ENCODE results near the gene AFMID. TPM values are rescaled to one million over a fixed set of nuclear protein-coding genes. Genes with fewer than 3 reads are reported as not detected.

Gene AFMID
- total RNA-seq, 1 experiment from 2014 or later = 104 TPM

DNA sequence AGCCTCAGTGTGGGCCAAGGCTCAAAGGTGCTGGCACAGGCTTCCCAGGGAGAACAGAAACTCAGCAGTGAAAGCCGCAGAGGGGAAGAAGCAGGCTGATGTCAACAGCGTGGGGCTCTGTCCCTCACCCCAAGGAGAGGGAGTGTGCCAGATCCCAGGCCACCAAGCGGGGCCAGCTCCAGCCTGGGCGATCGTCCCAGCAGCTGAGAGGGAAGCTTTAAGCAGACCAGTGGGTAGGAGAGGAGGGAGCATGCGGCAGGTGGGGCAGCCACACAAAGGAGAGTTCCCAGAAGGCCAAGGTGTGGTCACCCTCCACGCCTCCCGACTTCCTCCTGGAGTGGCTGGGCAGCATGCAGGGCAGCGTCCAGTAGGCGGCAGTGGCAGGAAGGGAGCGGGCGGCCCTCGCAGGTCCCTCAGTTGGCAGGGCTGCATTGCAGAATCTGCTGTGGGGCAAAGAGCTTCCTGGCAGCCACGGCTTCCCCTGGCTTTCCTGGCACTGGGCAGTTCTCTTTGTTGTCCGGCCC lies 12.8 kb upstream of the AFMID start:
- H3K27ac ChIP-seq (ENCODE audit: low read length) = no peak overlapping the region
- DNase-seq = no peak
- peaks cover 10% of the 10 kb centered on the region for H4K20me1 ChIP-seq (ENCODE audit: insufficient read depth, low read depth, low read length)
- H3K9ac ChIP-seq (ENCODE audit: low read length) = no peak overlapping the region
- H3K4me2 ChIP-seq (ENCODE audit: low read depth, low read length, poor library complexity, severe bottlenecking) = no peak overlapping the region
- H3K9me2 ChIP-seq (replicated peaks; ENCODE audit: insufficient read depth, low read length) = no peaks in the 10 kb centered on the region
- no peaks in the 10 kb centered on the region; the same call in 1 of the 2 replicates for H3K27me3 ChIP-seq (ENCODE audit: low read length)
- no peak overlapping the region for H3K4me3 ChIP-seq (ENCODE audit: low read length)
- no peak overlapping the region for H2AFZ ChIP-seq (ENCODE audit: low read length)
- no peaks in the 10 kb centered on the region for H3K9me3 ChIP-seq (ENCODE audit: low read length)
- peaks cover 39% of the 10 kb centered on the region for H3K4me1 ChIP-seq (ENCODE audit: low read length)
- H3K36me3 ChIP-seq (ENCODE audit: insufficient read depth, low read length) = no peaks in the 10 kb centered on the region; the same call in 1 of the 2 replicates
- no peaks in the 10 kb centered on the region for H3K79me2 ChIP-seq (ENCODE audit: low read length)

GRCh38 chr17:78174870-78175642 lies 12.1 kb upstream of the AFMID start:
- Histone ChIP-seq H2AFZ (ENCODE audit: low read length) (no peak overlapping the region), H3K4me2 (ENCODE audit: low read depth, low read length, poor library complexity, severe bottlenecking) (no peak overlapping the region), H3K36me3 (ENCODE audit: insufficient read depth, low read length) (no peaks in the 10 kb centered on the region; the same call in 1 of the 2 replicates), H3K9me3 (ENCODE audit: low read length) (no peaks in the 10 kb centered on the region), H3K27ac (ENCODE audit: low read length) (no peak overlapping the region), H3K9me2 (replicated peaks; ENCODE audit: insufficient read depth, low read length) (no peaks in the 10 kb centered on the region), H3K4me3 (ENCODE audit: low read length) (no peak overlapping the region), H4K20me1 (ENCODE audit: insufficient read depth, low read depth, low read length) (peaks cover 4% of the 10 kb centered on the region), H3K9ac (ENCODE audit: low read length) (no peak overlapping the region), H3K79me2 (ENCODE audit: low read length) (no peaks in the 10 kb centered on the region), H3K27me3 (ENCODE audit: low read length) (no peaks in the 10 kb centered on the region), H3K4me1 (ENCODE audit: low read length) (peaks cover 34% of the 10 kb centered on the region)
- DNase-seq = no peak

GRCh38 chr17:78175643-78175981 lies 11.6 kb upstream of the AFMID start:
- peaks cover 3% of the 10 kb centered on the region for H4K20me1 ChIP-seq (ENCODE audit: insufficient read depth, low read depth, low read length)
- peaks cover 34% of the 10 kb centered on the region for H3K4me1 ChIP-seq (ENCODE audit: low read length)
- no peaks in the 10 kb centered on the region for H3K9me2 ChIP-seq (replicated peaks; ENCODE audit: insufficient read depth, low read length)
- no peaks in the 10 kb centered on the region for H3K79me2 ChIP-seq (ENCODE audit: low read length)
- no peak overlapping the region for H3K4me2 ChIP-seq (ENCODE audit: low read depth, low read length, poor library complexity, severe bottlenecking)
- no peak overlapping the region for H3K9ac ChIP-seq (ENCODE audit: low read length)
- no peak overlapping the region for H3K4me3 ChIP-seq (ENCODE audit: low read length)
- H3K9me3 ChIP-seq (ENCODE audit: low read length) = no peaks in the 10 kb centered on the region
- no peak for DNase-seq
- H3K36me3 ChIP-seq (ENCODE audit: insufficient read depth, low read length) = no peaks in the 10 kb centered on the region; the same call in 1 of the 2 replicates
- H3K27ac ChIP-seq (ENCODE audit: low read length) = no peak overlapping the region
- H2AFZ ChIP-seq (ENCODE audit: low read length) = no peak overlapping the region
- H3K27me3 ChIP-seq (ENCODE audit: low read length) = no peaks in the 10 kb centered on the region

DNA sequence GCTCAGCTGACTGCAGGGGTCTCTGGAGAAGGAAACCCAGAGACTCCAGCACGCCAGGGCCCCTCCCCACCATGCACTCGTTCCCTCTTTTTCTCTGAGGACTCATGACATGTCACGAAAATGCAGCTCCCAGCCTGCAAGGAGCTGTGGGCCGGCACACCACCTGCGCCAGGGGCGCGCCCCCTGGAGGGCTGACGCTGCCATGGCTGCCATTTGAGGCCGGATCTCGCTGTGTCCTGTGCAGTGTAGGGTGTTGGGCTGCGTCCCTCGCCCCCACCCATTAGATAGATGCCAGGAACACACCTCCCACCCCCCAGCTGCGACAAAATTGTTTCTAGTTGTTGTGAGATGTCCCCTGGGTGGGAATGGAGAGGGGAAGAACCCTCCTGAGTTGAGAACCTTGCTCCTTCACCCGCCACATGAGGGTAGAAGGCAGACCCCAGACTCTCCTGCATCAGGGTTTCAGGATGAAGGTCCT lies 10.6 kb upstream of the AFMID start:
- no peaks in the 10 kb centered on the region; the same call in 1 of the 2 replicates for H3K36me3 ChIP-seq (ENCODE audit: insufficient read depth, low read length)
- H3K4me1 ChIP-seq (ENCODE audit: low read length) = peaks cover 34% of the 10 kb centered on the region
- no peaks in the 10 kb centered on the region for H3K79me2 ChIP-seq (ENCODE audit: low read length)
- no peaks in the 10 kb centered on the region for H3K9me3 ChIP-seq (ENCODE audit: low read length)
- H3K4me2 ChIP-seq (ENCODE audit: low read depth, low read length, poor library complexity, severe bottlenecking) = no peak overlapping the region
- H3K27ac ChIP-seq (ENCODE audit: low read length) = no peak overlapping the region
- no peaks in the 10 kb centered on the region for H3K9me2 ChIP-seq (replicated peaks; ENCODE audit: insufficient read depth, low read length)
- no peaks in the 10 kb centered on the region for H3K27me3 ChIP-seq (ENCODE audit: low read length)
- H3K9ac ChIP-seq (ENCODE audit: low read length) = no peak overlapping the region
- peaks cover 3% of the 10 kb centered on the region; the same call in 1 of the 2 replicates for H4K20me1 ChIP-seq (ENCODE audit: insufficient read depth, low read depth, low read length)
- no peak overlapping the region for H3K4me3 ChIP-seq (ENCODE audit: low read length)
- H2AFZ ChIP-seq (ENCODE audit: low read length) = no peak overlapping the region
- peak; percentile 91 for DNase-seq

DNA sequence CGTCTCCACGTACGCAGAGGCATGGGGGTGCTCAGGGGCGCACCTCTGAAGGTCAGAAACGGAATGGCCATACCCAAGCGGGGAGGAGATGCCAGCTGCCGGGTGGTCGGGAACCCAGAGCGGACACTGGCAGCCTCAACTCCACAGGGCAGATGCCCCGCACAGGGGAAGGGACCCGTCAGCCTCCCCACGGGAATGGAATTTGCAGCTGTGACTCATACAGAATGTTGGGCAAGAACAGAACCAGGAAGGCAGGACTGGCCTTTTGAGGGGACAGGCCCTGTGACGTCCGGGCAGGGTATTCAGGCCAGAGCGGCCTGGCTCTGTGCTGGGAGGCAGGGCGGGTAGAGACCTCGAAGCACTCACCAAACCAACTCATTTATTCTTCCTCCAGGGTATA lies 7.8 kb upstream of the AFMID start:
- Histone ChIP-seq H3K9ac (ENCODE audit: low read length) (no peak overlapping the region), H3K4me1 (ENCODE audit: low read length) (peaks cover 8% of the 10 kb centered on the region), H3K4me2 (ENCODE audit: low read depth, low read length, poor library complexity, severe bottlenecking) (no peak overlapping the region), H3K9me2 (replicated peaks; ENCODE audit: insufficient read depth, low read length) (no peaks in the 10 kb centered on the region), H3K27ac (ENCODE audit: low read length) (no peak overlapping the region), H2AFZ (ENCODE audit: low read length) (no peak overlapping the region), H4K20me1 (ENCODE audit: insufficient read depth, low read depth, low read length) (peaks cover 3% of the 10 kb centered on the region; the same call in 1 of the 2 replicates), H3K9me3 (ENCODE audit: low read length) (no peaks in the 10 kb centered on the region), H3K79me2 (ENCODE audit: low read length) (no peaks in the 10 kb centered on the region), H3K27me3 (ENCODE audit: low read length) (no peaks in the 10 kb centered on the region), H3K36me3 (ENCODE audit: insufficient read depth, low read length) (no peaks in the 10 kb centered on the region; the same call in 1 of the 2 replicates), H3K4me3 (ENCODE audit: low read length) (no peak overlapping the region)
- no peak for DNase-seq

DNA sequence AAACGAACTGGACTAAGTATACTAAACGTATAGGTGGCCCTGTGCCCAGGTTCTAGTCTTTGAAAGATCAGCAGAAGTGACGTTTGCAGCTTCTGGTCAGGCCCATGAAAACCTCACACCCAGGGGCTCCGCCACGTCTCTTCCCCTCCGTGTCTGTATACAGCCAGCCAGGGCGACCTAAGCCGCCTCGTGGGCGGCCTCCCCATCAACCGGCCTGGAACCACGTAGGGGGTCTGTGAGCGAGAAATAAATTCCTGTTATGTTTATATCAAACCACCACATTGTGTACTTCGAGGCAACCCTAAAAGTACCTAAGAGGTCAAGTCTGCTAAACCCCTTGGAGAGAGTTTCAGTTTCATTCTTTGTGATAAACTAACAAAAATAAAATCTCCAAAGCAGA lies 7.1 kb upstream of the AFMID start:
- Histone ChIP-seq H3K4me1 (ENCODE audit: low read length) (peaks cover 7% of the 10 kb centered on the region), H2AFZ (ENCODE audit: low read length) (no peak overlapping the region), H3K9ac (ENCODE audit: low read length) (no peak overlapping the region), H3K27ac (ENCODE audit: low read length) (no peak overlapping the region), H3K4me3 (ENCODE audit: low read length) (no peak overlapping the region), H3K4me2 (ENCODE audit: low read depth, low read length, poor library complexity, severe bottlenecking) (no peak overlapping the region), H3K9me3 (ENCODE audit: low read length) (no peaks in the 10 kb centered on the region), H3K79me2 (ENCODE audit: low read length) (no peaks in the 10 kb centered on the region), H3K9me2 (replicated peaks; ENCODE audit: insufficient read depth, low read length) (no peaks in the 10 kb centered on the region), H3K27me3 (ENCODE audit: low read length) (no peaks in the 10 kb centered on the region), H3K36me3 (ENCODE audit: insufficient read depth, low read length) (no peaks in the 10 kb centered on the region; the same call in 1 of the 2 replicates), H4K20me1 (ENCODE audit: insufficient read depth, low read depth, low read length) (peaks cover 3% of the 10 kb centered on the region; the same call in 1 of the 2 replicates)
- DNase-seq = no peak

GRCh38 chr17:78180508-78180907 lies 6.7 kb upstream of the AFMID start:
- H3K9me2 ChIP-seq (replicated peaks; ENCODE audit: insufficient read depth, low read length) = no peaks in the 10 kb centered on the region
- H3K9me3 ChIP-seq (ENCODE audit: low read length) = no peaks in the 10 kb centered on the region
- no peak overlapping the region for H2AFZ ChIP-seq (ENCODE audit: low read length)
- no peak overlapping the region for H3K4me3 ChIP-seq (ENCODE audit: low read length)
- H3K79me2 ChIP-seq (ENCODE audit: low read length) = peaks cover 2% of the 10 kb centered on the region; the same call in 1 of the 2 replicates
- H3K4me2 ChIP-seq (ENCODE audit: low read depth, low read length, poor library complexity, severe bottlenecking) = no peak overlapping the region
- DNase-seq = no peak
- H3K27ac ChIP-seq (ENCODE audit: low read length) = no peak overlapping the region
- no peaks in the 10 kb centered on the region for H3K27me3 ChIP-seq (ENCODE audit: low read length)
- peaks cover 9% of the 10 kb centered on the region for H3K4me1 ChIP-seq (ENCODE audit: low read length)
- H4K20me1 ChIP-seq (ENCODE audit: insufficient read depth, low read depth, low read length) = peaks cover 3% of the 10 kb centered on the region; the same call in 1 of the 2 replicates
- no peaks in the 10 kb centered on the region; the same call in 1 of the 2 replicates for H3K36me3 ChIP-seq (ENCODE audit: insufficient read depth, low read length)
- H3K9ac ChIP-seq (ENCODE audit: low read length) = no peak overlapping the region

DNA sequence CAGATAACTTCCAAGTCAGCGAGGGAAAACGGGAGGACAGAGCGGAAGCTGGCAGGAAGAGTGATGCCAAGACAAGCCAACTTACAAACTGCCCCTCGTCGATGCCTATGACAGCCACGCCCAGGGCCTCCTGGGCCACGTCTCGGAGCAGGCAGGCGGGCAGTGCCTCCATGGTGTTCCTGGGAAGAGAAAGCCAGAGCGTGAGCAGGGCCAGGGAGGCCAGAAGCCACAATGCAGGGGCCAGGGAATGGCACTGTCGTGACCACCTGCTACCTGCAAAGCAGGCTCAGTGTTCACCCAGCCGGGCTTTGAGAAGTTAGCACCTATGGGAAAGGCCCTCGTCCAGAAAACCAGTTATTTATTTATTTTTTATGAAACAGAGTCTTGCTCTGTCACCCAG lies 4.7 kb upstream of the AFMID start:
- no peak overlapping the region for H2AFZ ChIP-seq (ENCODE audit: low read length)
- H3K36me3 ChIP-seq (ENCODE audit: insufficient read depth, low read length) = no peaks in the 10 kb centered on the region; the same call in 1 of the 2 replicates
- DNase-seq = no peak
- peaks cover 8% of the 10 kb centered on the region for H3K79me2 ChIP-seq (ENCODE audit: low read length)
- H3K4me3 ChIP-seq (ENCODE audit: low read length) = no peak overlapping the region
- no peak overlapping the region for H3K27ac ChIP-seq (ENCODE audit: low read length)
- H3K4me1 ChIP-seq (ENCODE audit: low read length) = peaks cover 14% of the 10 kb centered on the region
- no peaks in the 10 kb centered on the region for H3K27me3 ChIP-seq (ENCODE audit: low read length)
- H3K9ac ChIP-seq (ENCODE audit: low read length) = no peak overlapping the region
- H3K9me3 ChIP-seq (ENCODE audit: low read length) = no peaks in the 10 kb centered on the region
- no peak overlapping the region for H3K4me2 ChIP-seq (ENCODE audit: low read depth, low read length, poor library complexity, severe bottlenecking)
- no peaks in the 10 kb centered on the region for H3K9me2 ChIP-seq (replicated peaks; ENCODE audit: insufficient read depth, low read length)
- no peaks in the 10 kb centered on the region for H4K20me1 ChIP-seq (ENCODE audit: insufficient read depth, low read depth, low read length)
